ENCODE data around the gene ASB17. TPM values are rescaled to one million over a fixed set of nuclear protein-coding genes. Genes with fewer than 3 reads are reported as not detected.
"Not testable (repeated sequence)": the region's sequence is repeated elsewhere in the genome, so short reads cannot be mapped to it uniquely, and the experiment has no call there.

ASB17 gene
- total RNA-seq, 1 donor from 2014 or later, result not detected

DNA sequence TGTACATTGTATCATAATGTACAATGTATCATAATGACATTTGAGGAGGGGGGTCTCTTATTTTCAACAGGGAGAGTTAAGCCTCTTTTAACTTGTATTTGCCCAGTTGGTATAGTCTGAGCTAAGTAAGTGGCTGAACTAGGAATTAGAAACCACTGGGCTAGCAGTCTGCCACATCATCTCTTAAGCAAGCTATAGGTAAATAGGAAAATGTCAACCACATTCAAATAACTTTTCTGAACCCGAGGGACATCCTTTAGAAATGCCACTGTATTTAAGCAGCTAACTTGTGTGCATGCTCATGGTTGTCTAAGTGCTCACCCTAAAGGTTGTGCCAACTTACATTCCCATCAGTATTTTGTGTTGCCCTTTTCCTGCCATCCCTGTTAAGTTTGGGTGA, 35.5 kb upstream of the ASB17 start:
- H3K9me3 Mint-ChIP-seq (ENCODE audit: unreplicated experiment), result no peaks in the 10 kb centered on the region
- TF ChIP-seq, protein P1, sequence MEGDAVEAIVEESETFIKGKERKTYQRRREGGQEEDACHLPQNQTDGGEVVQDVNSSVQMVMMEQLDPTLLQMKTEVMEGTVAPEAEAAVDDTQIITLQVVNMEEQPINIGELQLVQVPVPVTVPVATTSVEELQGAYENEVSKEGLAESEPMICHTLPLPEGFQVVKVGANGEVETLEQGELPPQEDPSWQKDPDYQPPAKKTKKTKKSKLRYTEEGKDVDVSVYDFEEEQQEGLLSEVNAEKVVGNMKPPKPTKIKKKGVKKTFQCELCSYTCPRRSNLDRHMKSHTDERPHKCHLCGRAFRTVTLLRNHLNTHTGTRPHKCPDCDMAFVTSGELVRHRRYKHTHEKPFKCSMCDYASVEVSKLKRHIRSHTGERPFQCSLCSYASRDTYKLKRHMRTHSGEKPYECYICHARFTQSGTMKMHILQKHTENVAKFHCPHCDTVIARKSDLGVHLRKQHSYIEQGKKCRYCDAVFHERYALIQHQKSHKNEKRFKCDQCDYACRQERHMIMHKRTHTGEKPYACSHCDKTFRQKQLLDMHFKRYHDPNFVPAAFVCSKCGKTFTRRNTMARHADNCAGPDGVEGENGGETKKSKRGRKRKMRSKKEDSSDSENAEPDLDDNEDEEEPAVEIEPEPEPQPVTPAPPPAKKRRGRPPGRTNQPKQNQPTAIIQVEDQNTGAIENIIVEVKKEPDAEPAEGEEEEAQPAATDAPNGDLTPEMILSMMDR (IDR thresholded peaks at IDR 0.05; ENCODE audit: unreplicated experiment), result no peak
- no peak overlapping the region for H3K4me3 Mint-ChIP-seq (ENCODE audit: unreplicated experiment)
- peaks cover 17% of the 10 kb centered on the region for H3K4me1 Mint-ChIP-seq (ENCODE audit: unreplicated experiment)
- peaks cover 2% of the 10 kb centered on the region for H3K27me3 Mint-ChIP-seq (ENCODE audit: unreplicated experiment)
- H3K27ac Mint-ChIP-seq (ENCODE audit: unreplicated experiment), result no peak overlapping the region
- no peaks in the 10 kb centered on the region for H3K36me3 Mint-ChIP-seq (ENCODE audit: low read depth, unreplicated experiment)
- no peak for DNase-seq (ENCODE audit: low spot score)

DNA sequence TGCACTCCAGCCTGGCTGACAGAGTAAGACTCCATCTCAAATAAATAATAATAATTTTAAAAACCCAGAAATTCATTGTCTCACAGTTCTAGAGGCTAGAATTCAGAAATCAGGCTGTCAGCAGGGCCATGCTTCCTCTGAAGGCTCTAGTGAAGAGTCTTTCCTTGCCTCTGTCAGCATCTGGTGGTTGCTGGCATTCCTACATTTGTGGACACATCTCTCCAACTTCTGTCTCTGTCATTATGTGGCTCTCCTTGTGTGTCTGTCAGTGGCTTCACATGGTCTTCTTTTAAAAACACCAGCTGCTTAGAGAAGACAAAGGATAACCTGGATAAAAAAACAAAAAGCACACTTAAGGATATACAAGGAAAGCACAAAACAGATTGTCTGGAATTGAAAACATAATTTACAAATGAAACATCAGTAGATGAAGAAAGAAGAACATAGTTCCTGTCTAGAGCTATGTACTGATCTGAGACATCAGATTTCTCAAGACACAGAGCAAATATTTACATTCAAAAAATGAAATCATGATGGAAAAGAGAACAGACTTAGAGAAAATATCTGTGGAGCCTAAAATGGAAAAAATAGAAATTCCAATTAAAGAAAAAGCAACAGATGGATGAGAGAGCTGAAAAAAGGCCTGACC, 32.7 kb upstream of the ASB17 start:
- Mint-ChIP-seq H3K27ac (ENCODE audit: unreplicated experiment) (no peak overlapping the region), H3K36me3 (ENCODE audit: low read depth, unreplicated experiment) (no peaks in the 10 kb centered on the region), H3K9me3 (ENCODE audit: unreplicated experiment) (no peaks in the 10 kb centered on the region), H3K4me3 (ENCODE audit: unreplicated experiment) (no peak overlapping the region), H3K27me3 (ENCODE audit: unreplicated experiment) (peaks cover 2% of the 10 kb centered on the region), H3K4me1 (ENCODE audit: unreplicated experiment) (peaks cover 15% of the 10 kb centered on the region)
- DNase-seq (ENCODE audit: low spot score), result no peak
- TF ChIP-seq, protein P1 (IDR thresholded peaks at IDR 0.05; ENCODE audit: unreplicated experiment), result no peak

DNA sequence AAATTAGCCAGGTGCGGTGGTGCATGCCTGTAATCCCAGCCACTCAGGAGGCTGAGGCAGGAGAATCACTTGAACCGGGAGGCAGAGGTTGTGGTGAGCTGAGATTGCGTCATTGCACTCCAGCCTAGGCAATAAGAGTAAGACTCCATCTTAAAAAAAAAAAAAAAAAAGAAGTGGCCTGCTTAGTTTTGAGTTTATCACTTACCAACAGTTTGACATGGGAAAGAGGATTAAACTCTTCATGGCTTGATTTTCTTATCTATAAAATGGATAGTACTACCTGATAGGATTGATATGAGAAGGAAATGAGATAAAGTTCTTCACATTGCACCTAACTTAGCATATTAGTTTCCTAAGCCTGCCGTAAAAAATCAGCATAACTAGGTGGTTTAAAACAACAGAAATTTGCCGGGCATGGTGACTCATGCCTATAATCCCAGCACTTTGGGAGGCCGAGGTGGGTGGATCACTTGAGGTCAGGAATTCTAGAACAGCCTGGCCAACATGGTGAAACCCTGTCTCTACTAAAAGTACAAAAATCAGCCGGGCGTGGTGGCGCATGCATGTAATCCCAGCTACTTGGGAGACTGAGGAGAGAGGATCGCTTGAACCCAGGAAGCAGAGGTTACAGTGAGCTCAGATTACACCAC, 32.0 kb upstream of the ASB17 start:
- not testable (repeated sequence) for H3K36me3 Mint-ChIP-seq (ENCODE audit: low read depth, unreplicated experiment); H3K27me3 Mint-ChIP-seq (ENCODE audit: unreplicated experiment); H3K27ac Mint-ChIP-seq (ENCODE audit: unreplicated experiment); DNase-seq (ENCODE audit: low spot score); H3K4me1 Mint-ChIP-seq (ENCODE audit: unreplicated experiment); H3K4me3 Mint-ChIP-seq (ENCODE audit: unreplicated experiment); H3K9me3 Mint-ChIP-seq (ENCODE audit: unreplicated experiment)

DNA sequence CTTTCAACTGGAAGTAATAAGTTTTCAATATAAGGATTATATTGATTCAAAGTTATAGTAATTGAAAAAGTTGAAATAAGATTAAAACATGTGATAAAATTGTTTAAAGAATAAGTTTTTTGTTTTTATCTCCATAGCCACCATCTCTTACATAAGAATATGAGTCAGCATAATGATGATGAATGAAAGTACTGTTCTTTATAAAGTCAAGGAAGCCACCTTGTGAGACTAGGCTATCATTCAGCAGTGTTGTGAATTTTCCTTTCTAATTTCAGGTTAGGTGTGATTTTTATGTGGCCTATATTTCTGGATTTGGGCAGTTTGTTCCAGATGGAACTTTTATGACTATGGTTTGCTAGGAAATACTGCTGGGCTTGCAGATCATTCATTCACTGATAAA, 22.4 kb upstream of the ASB17 start:
- H3K27me3 Mint-ChIP-seq (ENCODE audit: unreplicated experiment), result peaks cover 3% of the 10 kb centered on the region
- no peaks in the 10 kb centered on the region for H3K9me3 Mint-ChIP-seq (ENCODE audit: unreplicated experiment)
- H3K4me1 Mint-ChIP-seq (ENCODE audit: unreplicated experiment), result peaks cover 9% of the 10 kb centered on the region
- DNase-seq (ENCODE audit: low spot score), result no peak
- H3K36me3 Mint-ChIP-seq (ENCODE audit: low read depth, unreplicated experiment), result no peaks in the 10 kb centered on the region
- TF ChIP-seq, protein P1 (IDR thresholded peaks at IDR 0.05; ENCODE audit: unreplicated experiment), result no peak
- no peak overlapping the region for H3K27ac Mint-ChIP-seq (ENCODE audit: unreplicated experiment)
- H3K4me3 Mint-ChIP-seq (ENCODE audit: unreplicated experiment), result no peak overlapping the region

DNA sequence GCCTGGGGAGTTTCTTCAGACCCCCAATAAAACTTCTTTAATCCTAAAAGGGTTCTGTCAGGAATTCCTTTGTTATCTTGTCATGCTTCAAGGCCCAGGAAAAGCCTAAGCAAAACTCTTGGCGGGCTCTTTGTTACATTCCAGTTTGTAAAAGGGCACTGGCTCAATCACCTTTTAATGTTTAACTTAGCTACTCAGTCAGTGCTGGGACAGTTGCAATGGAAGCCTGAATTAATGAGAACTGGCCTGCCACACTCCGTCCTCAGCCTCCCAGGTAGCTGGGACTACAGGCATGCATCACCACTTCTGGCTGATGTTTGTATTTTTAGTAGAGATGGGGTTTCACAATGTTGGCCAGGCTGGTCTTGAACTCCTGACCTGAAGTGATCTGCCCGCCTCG, 21.3 kb upstream of the ASB17 start:
- H3K27me3 Mint-ChIP-seq (ENCODE audit: unreplicated experiment), result no peaks in the 10 kb centered on the region
- H3K27ac Mint-ChIP-seq (ENCODE audit: unreplicated experiment), result no peak overlapping the region
- no peaks in the 10 kb centered on the region for H3K36me3 Mint-ChIP-seq (ENCODE audit: low read depth, unreplicated experiment)
- no peaks in the 10 kb centered on the region for H3K9me3 Mint-ChIP-seq (ENCODE audit: unreplicated experiment)
- peaks cover 6% of the 10 kb centered on the region for H3K4me1 Mint-ChIP-seq (ENCODE audit: unreplicated experiment)
- TF ChIP-seq, protein P1 (IDR thresholded peaks at IDR 0.05; ENCODE audit: unreplicated experiment), result no peak
- H3K4me3 Mint-ChIP-seq (ENCODE audit: unreplicated experiment), result no peak overlapping the region
- no peak for DNase-seq (ENCODE audit: low spot score)
